ENCODE data around the gene LPAR6.

LPAR6 gene

GRCh38 chr13:48415516-48415915 lies 2.6 kb upstream of the LPAR6 start:
- no peak for DNase-seq (ENCODE audit: extremely low spot score)
- ChIA-PET POLR2A (no interaction called here), CTCF (no interaction called here)
- TF ChIP-seq, protein P1, sequence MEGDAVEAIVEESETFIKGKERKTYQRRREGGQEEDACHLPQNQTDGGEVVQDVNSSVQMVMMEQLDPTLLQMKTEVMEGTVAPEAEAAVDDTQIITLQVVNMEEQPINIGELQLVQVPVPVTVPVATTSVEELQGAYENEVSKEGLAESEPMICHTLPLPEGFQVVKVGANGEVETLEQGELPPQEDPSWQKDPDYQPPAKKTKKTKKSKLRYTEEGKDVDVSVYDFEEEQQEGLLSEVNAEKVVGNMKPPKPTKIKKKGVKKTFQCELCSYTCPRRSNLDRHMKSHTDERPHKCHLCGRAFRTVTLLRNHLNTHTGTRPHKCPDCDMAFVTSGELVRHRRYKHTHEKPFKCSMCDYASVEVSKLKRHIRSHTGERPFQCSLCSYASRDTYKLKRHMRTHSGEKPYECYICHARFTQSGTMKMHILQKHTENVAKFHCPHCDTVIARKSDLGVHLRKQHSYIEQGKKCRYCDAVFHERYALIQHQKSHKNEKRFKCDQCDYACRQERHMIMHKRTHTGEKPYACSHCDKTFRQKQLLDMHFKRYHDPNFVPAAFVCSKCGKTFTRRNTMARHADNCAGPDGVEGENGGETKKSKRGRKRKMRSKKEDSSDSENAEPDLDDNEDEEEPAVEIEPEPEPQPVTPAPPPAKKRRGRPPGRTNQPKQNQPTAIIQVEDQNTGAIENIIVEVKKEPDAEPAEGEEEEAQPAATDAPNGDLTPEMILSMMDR (IDR thresholded peaks at IDR 0.05; ENCODE audit: control extremely low read depth, extremely low read depth, low read depth, missing control alignments) = no peak

DNA sequence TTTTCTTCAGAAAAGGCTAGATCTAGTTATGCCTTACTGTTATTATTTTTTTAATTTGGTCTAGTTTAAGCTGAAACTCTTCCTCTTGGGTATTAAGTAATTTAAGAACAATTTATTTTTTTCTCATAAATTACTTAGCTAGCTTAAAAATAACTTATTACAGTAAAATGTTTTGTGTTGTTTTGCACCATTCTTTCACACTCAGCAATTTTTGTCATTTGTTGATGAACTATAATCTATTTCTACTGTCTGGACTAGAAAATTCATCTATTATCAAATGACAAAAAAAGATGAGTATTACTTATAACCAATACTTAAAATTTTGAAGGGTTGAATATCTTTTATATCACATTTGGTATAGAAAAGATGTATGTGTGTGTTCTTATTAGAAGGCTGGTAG lies 1.6 kb upstream of the LPAR6 start:
- ChIA-PET POLR2A (no interaction called here), CTCF (no interaction called here)
- TF ChIP-seq, protein P1 (IDR thresholded peaks at IDR 0.05; ENCODE audit: control extremely low read depth, extremely low read depth, low read depth, missing control alignments) = no peak
- DNase-seq (ENCODE audit: extremely low spot score) = no peak

GRCh38 chr13:48411841-48412531 lies 927 bp downstream of the LPAR6 start:
- CTCF ChIA-PET = interaction anchor here (0.9 kb wide), 1 partner anchor 13 kb away, joined by 3 read pairs; no protein-coding TSS in a partner anchor
- POLR2A ChIA-PET = no interaction called here
- TF ChIP-seq, protein P1 (IDR thresholded peaks at IDR 0.05; ENCODE audit: control extremely low read depth, extremely low read depth, low read depth, missing control alignments) = no peak
- DNase-seq (ENCODE audit: extremely low spot score) = no peak

DNA sequence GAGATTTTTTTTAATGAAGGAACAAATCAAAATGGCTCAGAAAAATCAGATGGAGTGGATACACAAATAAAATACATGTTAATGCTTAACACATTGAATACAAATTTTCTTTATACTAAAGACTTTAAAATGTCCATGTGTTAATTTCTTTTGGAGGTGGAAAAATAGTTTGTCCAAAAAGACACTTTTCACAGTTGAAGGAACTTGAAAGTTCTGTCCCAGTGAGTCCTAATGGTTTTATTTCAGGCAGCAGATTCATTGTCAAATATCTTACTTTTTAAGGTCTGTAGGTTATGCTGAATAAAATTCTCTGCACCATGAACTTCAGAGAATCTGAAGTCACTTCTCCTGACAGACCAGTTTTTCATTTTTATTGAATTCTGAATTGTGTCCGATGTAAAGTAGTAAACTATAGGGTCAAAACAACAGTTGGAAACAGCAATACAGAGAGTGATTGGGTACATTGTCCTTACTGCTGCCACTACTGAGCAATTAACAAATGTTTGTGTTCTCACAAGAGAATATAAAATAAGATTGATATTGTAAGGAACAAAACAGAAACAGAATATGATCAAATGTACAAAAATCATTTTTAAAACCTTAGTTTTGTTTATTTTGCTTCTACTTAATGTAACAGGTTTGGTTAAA lies 1.6 kb downstream of the LPAR6 start:
- CTCF ChIA-PET = no interaction called here
- POLR2A ChIA-PET = no interaction called here
- DNase-seq (ENCODE audit: extremely low spot score) = no peak
- TF ChIP-seq, protein P1 (IDR thresholded peaks at IDR 0.05; ENCODE audit: control extremely low read depth, extremely low read depth, low read depth, missing control alignments) = no peak

- no peak for DNase-seq (ENCODE audit: extremely low spot score)
- ChIA-PET CTCF (no interaction called here), POLR2A (no interaction called here)
- TF ChIP-seq, protein P1 (IDR thresholded peaks at IDR 0.05; ENCODE audit: control extremely low read depth, extremely low read depth, low read depth, missing control alignments) = no peak
These were observed 2.7 kb downstream of the LPAR6 start for GRCh38 chr13:48410199-48410598.

DNA sequence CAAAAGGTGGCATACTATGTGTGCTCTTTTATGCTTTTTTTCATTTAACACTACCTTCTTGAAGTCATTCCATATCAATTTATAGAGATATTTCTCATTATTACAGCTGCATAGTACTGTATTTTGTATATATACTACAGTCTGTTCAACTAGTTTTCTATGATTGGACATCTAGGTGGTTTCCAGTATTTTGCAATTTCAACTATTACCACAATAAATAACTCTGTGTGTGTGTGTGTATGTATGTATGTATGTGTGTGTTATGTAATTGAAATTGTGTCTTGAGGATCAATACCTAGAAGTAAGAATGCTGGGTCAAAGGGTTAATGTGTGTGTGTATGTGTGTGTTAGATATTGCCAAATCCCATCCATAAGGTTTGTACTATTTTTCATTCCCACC lies 7.0 kb downstream of the LPAR6 start:
- POLR2A ChIA-PET = no interaction called here

More for the DNA sequence above, 7.0 kb downstream of the LPAR6 start:
- TF ChIP-seq, protein P1 (IDR thresholded peaks at IDR 0.05; ENCODE audit: control extremely low read depth, extremely low read depth, low read depth, missing control alignments) = no peak
- no peak for DNase-seq (ENCODE audit: extremely low spot score)
- CTCF ChIA-PET = no interaction called here
